Measurements from ENCODE around the gene DLK1. TPM values are rescaled to one million over a fixed set of nuclear protein-coding genes. Genes with fewer than 3 reads are reported as not detected.

DLK1 gene
- polyA plus RNA-seq, 1 of the 3 experiments (the other 2 are of a cell fraction), result 1.7 TPM

- H3K4me3 ChIP-seq (ENCODE audit: low read depth in 2 of 2, low read length in 1 of 2), result no peak overlapping the region
- TF ChIP-seq CTCF (IDR thresholded peaks at IDR 0.05) (no peak), RXRA (IDR thresholded peaks at IDR 0.05; ENCODE audit: borderline replicate concordance, low read depth) (no peak), SIN3A (IDR thresholded peaks at IDR 0.05; ENCODE audit: borderline replicate concordance, low read depth, low read length) (no peak), CHD2 (IDR thresholded peaks at IDR 0.05; ENCODE audit: low read length, partially characterized antibody) (no peak), PBX3 (IDR thresholded peaks at IDR 0.05) (no peak), ZBTB33 (IDR thresholded peaks at IDR 0.05; ENCODE audit: borderline replicate concordance, low read depth) (no peak), GATA2 (CRISPR knock-in tag; IDR thresholded peaks at IDR 0.05) (no peak)
- POLR2A ChIA-PET, result no interaction called here
- H3K79me2 ChIP-seq (ENCODE audit: insufficient read depth), result no peaks in the 10 kb centered on the region
- no peaks in the 10 kb centered on the region for H3K36me3 ChIP-seq (replicated peaks in 1 of 2; ENCODE audit: control insufficient read depth in 1 of 2, insufficient read depth in 2 of 2, low read length in 1 of 2)
- H4K20me1 ChIP-seq (ENCODE audit: insufficient read depth), result no peaks in the 10 kb centered on the region
- H2AFZ ChIP-seq (ENCODE audit: low read depth), result no peak overlapping the region
- WGBS (ENCODE audit: low lambda C conversion rate), result 69% methylated on average over 8 of the region's 8 CpGs
- no peaks in the 10 kb centered on the region for H3F3A ChIP-seq (replicated peaks; ENCODE audit: insufficient read depth)
- H3K9ac ChIP-seq, result no peak overlapping the region
- CTCF ChIA-PET, result no interaction called here
- no peak overlapping the region for H3K27ac ChIP-seq (ENCODE audit: low read depth in 2 of 2, low read length in 1 of 2)
- H3K9me3 ChIP-seq, result no peaks in the 10 kb centered on the region
- no peaks in the 10 kb centered on the region for H3K27me3 ChIP-seq (ENCODE audit: insufficient read depth)
- no peak overlapping the region for H3K4me2 ChIP-seq
- no peaks in the 10 kb centered on the region for H3K9me2 ChIP-seq
- peaks cover 0 to 45% of the 10 kb centered on the region in 2 experiments; a peak in 1 of 4 replicates for H3K4me1 ChIP-seq (ENCODE audit: control insufficient read depth in 1 of 2, insufficient read depth in 2 of 2, low read depth in 1 of 2, low read length in 1 of 2)
- DNase-seq, result no peak
These were observed 24.1 kb upstream of the DLK1 start for GRCh38 chr14:100702590-100702989.

- Histone ChIP-seq H3K4me1 (ENCODE audit: control insufficient read depth in 1 of 2, insufficient read depth in 2 of 2, low read depth in 1 of 2, low read length in 1 of 2) (peaks cover 0 to 40% of the 10 kb centered on the region in 2 experiments; a peak in 1 of 4 replicates), H3K4me2 (no peak overlapping the region), H3K27ac (ENCODE audit: low read depth in 2 of 2, low read length in 1 of 2) (peak overlapping the region in 1 of 2 experiments; percentile 7; a peak in 1 of 4 replicates), H3K4me3 (ENCODE audit: low read depth in 2 of 2, low read length in 1 of 2) (no peak overlapping the region), H3K9me3 (no peaks in the 10 kb centered on the region), H2AFZ (ENCODE audit: low read depth) (no peak overlapping the region), H3K79me2 (ENCODE audit: insufficient read depth) (no peaks in the 10 kb centered on the region), H3F3A (replicated peaks; ENCODE audit: insufficient read depth) (no peaks in the 10 kb centered on the region), H3K9me2 (no peaks in the 10 kb centered on the region), H3K27me3 (ENCODE audit: insufficient read depth) (no peaks in the 10 kb centered on the region), H3K36me3 (replicated peaks in 1 of 2; ENCODE audit: control insufficient read depth in 1 of 2, insufficient read depth in 2 of 2, low read length in 1 of 2) (no peaks in the 10 kb centered on the region), H4K20me1 (ENCODE audit: insufficient read depth) (no peaks in the 10 kb centered on the region), H3K9ac (no peak overlapping the region)
- WGBS (ENCODE audit: low lambda C conversion rate), result 86% methylated on average over 6 of the region's 24 CpGs
- no peak for DNase-seq
- ChIA-PET POLR2A (no interaction called here), CTCF (interaction anchor here (1.1 kb wide), 1 partner anchor 286 kb away, joined by 3 read pairs; no protein-coding TSS in a partner anchor)
- TF ChIP-seq RCOR1 (IDR thresholded peaks at IDR 0.05; ENCODE audit: low read length), result no peak
- TF ChIP-seq GABPA (IDR thresholded peaks at IDR 0.05; ENCODE audit: low read depth), result no peak
- no peak for TF ChIP-seq FOXM1 (IDR thresholded peaks at IDR 0.05; ENCODE audit: low read depth)
- no peak for TF ChIP-seq CHD2 (IDR thresholded peaks at IDR 0.05; ENCODE audit: low read length, partially characterized antibody)
- no peak for TF ChIP-seq NFIC (IDR thresholded peaks at IDR 0.05; ENCODE audit: borderline replicate concordance)
- no peak for TF ChIP-seq USF1 (IDR thresholded peaks at IDR 0.05; ENCODE audit: borderline replicate concordance, low read depth)
- no peak for TF ChIP-seq CTCF (IDR thresholded peaks at IDR 0.05)
These were observed 23.1 kb upstream of the DLK1 start for GRCh38 chr14:100703386-100704220.

All from SK-N-SH (cell line).